ENCODE measurements around the gene WDR5.
"Not testable (repeated sequence)": the region's sequence is repeated elsewhere in the genome, so short reads cannot be mapped to it uniquely, and the experiment has no call there.

The WDR5 gene

GRCh38 chr9:134100040-134100439 lies 35.8 kb upstream of the WDR5 start:
- Histone ChIP-seq H3K79me2 (ENCODE audit: insufficient read depth, low read depth) (no peaks in the 10 kb centered on the region), H3K36me3 (ENCODE audit: insufficient read depth) (no peaks in the 10 kb centered on the region), H3K27ac (no peak overlapping the region), H3K4me1 (ENCODE audit: low read depth, poor library complexity, severe bottlenecking) (no peaks in the 10 kb centered on the region), H3K9ac (no peak overlapping the region), H3K4me2 (no peak overlapping the region), H3K27me3 (ENCODE audit: insufficient read depth, low read depth) (peaks cover 56% of the 10 kb centered on the region), H4K20me1 (ENCODE audit: insufficient read depth) (no peaks in the 10 kb centered on the region), H3K4me3 (IDR thresholded peaks at IDR 0.05; ENCODE audit: insufficient read depth, low read depth, low read length) (no peak overlapping the region), H2AFZ (ENCODE audit: low read depth) (no peak overlapping the region)
- no peak for TF ChIP-seq CTCF (conservative IDR thresholded peaks at IDR 0.05; ENCODE audit: low read depth, low read length)

GRCh38 chr9:134101133-134101532 lies 34.7 kb upstream of the WDR5 start:
- H3K27me3 ChIP-seq (ENCODE audit: insufficient read depth, low read depth) = peaks cover 57% of the 10 kb centered on the region
- H3K4me3 ChIP-seq (IDR thresholded peaks at IDR 0.05; ENCODE audit: insufficient read depth, low read depth, low read length); H3K79me2 ChIP-seq (ENCODE audit: insufficient read depth, low read depth); H3K4me1 ChIP-seq (ENCODE audit: low read depth, poor library complexity, severe bottlenecking); H3K4me2 ChIP-seq; H3K36me3 ChIP-seq (ENCODE audit: insufficient read depth); H3K9ac ChIP-seq; H4K20me1 ChIP-seq (ENCODE audit: insufficient read depth); H2AFZ ChIP-seq (ENCODE audit: low read depth); H3K27ac ChIP-seq: not testable (repeated sequence)

- Histone ChIP-seq H4K20me1 (ENCODE audit: insufficient read depth) (no peaks in the 10 kb centered on the region), H3K27me3 (ENCODE audit: insufficient read depth, low read depth) (peaks cover 60% of the 10 kb centered on the region), H3K4me3 (IDR thresholded peaks at IDR 0.05; ENCODE audit: insufficient read depth, low read depth, low read length) (no peak overlapping the region), H2AFZ (ENCODE audit: low read depth) (no peak overlapping the region), H3K9ac (no peak overlapping the region), H3K36me3 (ENCODE audit: insufficient read depth) (no peaks in the 10 kb centered on the region), H3K79me2 (ENCODE audit: insufficient read depth, low read depth) (no peaks in the 10 kb centered on the region), H3K4me1 (ENCODE audit: low read depth, poor library complexity, severe bottlenecking) (no peaks in the 10 kb centered on the region), H3K27ac (no peak overlapping the region), H3K4me2 (no peak overlapping the region)
- no peak for TF ChIP-seq CTCF (conservative IDR thresholded peaks at IDR 0.05; ENCODE audit: low read depth, low read length)
These were observed 34.2 kb upstream of the WDR5 start for GRCh38 chr9:134101623-134102149.

- no peak overlapping the region for H3K4me2 ChIP-seq
- H3K79me2 ChIP-seq (ENCODE audit: insufficient read depth, low read depth) = no peaks in the 10 kb centered on the region
- no peak overlapping the region for H3K27ac ChIP-seq
- H4K20me1 ChIP-seq (ENCODE audit: insufficient read depth) = no peaks in the 10 kb centered on the region
- H3K4me3 ChIP-seq (IDR thresholded peaks at IDR 0.05; ENCODE audit: insufficient read depth, low read depth, low read length) = no peak overlapping the region
- H3K27me3 ChIP-seq (ENCODE audit: insufficient read depth, low read depth) = peaks cover 57% of the 10 kb centered on the region
- no peak for TF ChIP-seq CTCF (conservative IDR thresholded peaks at IDR 0.05; ENCODE audit: low read depth, low read length)
- no peaks in the 10 kb centered on the region for H3K4me1 ChIP-seq (ENCODE audit: low read depth, poor library complexity, severe bottlenecking)
- H3K36me3 ChIP-seq (ENCODE audit: insufficient read depth) = no peaks in the 10 kb centered on the region
- no peak overlapping the region for H2AFZ ChIP-seq (ENCODE audit: low read depth)
- no peak overlapping the region for H3K9ac ChIP-seq
These were observed 32.4 kb upstream of the WDR5 start for GRCh38 chr9:134103391-134103998.

- Histone ChIP-seq H3K79me2 (ENCODE audit: insufficient read depth, low read depth) (no peaks in the 10 kb centered on the region), H3K9ac (no peak overlapping the region; the same call in 1 of the 2 replicates), H2AFZ (ENCODE audit: low read depth) (peak overlapping the region; percentile 29; the same call in 1 of the 2 replicates), H4K20me1 (ENCODE audit: insufficient read depth) (no peaks in the 10 kb centered on the region), H3K27ac (peak overlapping the region; percentile 68), H3K4me3 (IDR thresholded peaks at IDR 0.05; ENCODE audit: insufficient read depth, low read depth, low read length) (no peak overlapping the region), H3K36me3 (ENCODE audit: insufficient read depth) (no peaks in the 10 kb centered on the region), H3K27me3 (ENCODE audit: insufficient read depth, low read depth) (peaks cover 13% of the 10 kb centered on the region; the same call in 1 of the 2 replicates), H3K4me1 (ENCODE audit: low read depth, poor library complexity, severe bottlenecking) (peaks cover 26% of the 10 kb centered on the region), H3K4me2 (peak overlapping the region; percentile 62)
- TF ChIP-seq CTCF (conservative IDR thresholded peaks at IDR 0.05; ENCODE audit: low read depth, low read length) = no peak
These were observed 24.8 kb upstream of the WDR5 start for GRCh38 chr9:134111064-134111463.

Data from KMS-11 (cell line).